Endothelial cell of umbilical vein (primary cell): Measurements from ENCODE around the gene PARD6G. TPM values are rescaled to one million over a fixed set of nuclear protein-coding genes. Genes with fewer than 3 reads are reported as not detected.

Source experiments
- BruUV-seq: library from RNA; stranded (reverse); fragments of 400-500 nt; replicated peaks from 2 replicates; lab custom pipeline; 2021; lab: Mats Ljungman, UMichigan
- CTCF ChIA-PET: fragments of 300-600, 350-600 bp; sonication (Branson Sonifier 250); formaldehyde crosslinking; loops from one replicate; lab custom pipeline; 2021; ENCODE audit warnings: antibody characterized with exemption, inconsistent platforms; lab: Charles Lee
- POLR2A ChIA-PET: fragments of 300-600, 350-600 bp; sonication (Branson Sonifier 250); formaldehyde crosslinking; loops from one replicate; lab custom pipeline; 2021; ENCODE audit warnings: antibody characterized with exemption, inconsistent platforms; lab: Charles Lee
- DNase-seq: peaks from one replicate; pipeline ENCODE4 v3.0.0-alpha.2; 2011; ENCODE audit warnings: low read depth, low spot score
- FAIRE-seq: peaks from 2 replicates; lab custom pipeline; 2011; peaks lifted over from hg19 to GRCh38; lab: Jason Lieb, UNC
- H2AFZ ChIP-seq: 2 replicates; pipeline ENCODE4 v1.6.0; 2012; ENCODE audit warnings: low read depth, low read length, control low read depth, inconsistent platforms
- H3K27ac ChIP-seq: 2 replicates; pipeline ENCODE4 v1.5.1; 2011; ENCODE audit warnings: low read depth, mild to moderate bottlenecking, control low read depth, low read length, moderate library complexity; ENCODE audit not compliant: insufficient read depth
- H3K27me3 ChIP-seq, 2 experiments: 2 replicates each; pipeline versions ENCODE4 v1.6.0 to v1.6.1; 2011; ENCODE audit warnings: low read length in 2 of 2, mixed read lengths in 1 of 2; ENCODE audit not compliant: control insufficient read depth in 2 of 2, insufficient read depth in 2 of 2
- H3K36me3 ChIP-seq, 2 experiments: 2 replicates in 1 of 2; 3 replicates in 1 of 2; pipeline ENCODE4 v1.5.1; 2011; ENCODE audit warnings: low read length in 2 of 2, mild to moderate bottlenecking in 1 of 2, moderate library complexity in 1 of 2; ENCODE audit not compliant: control insufficient read depth in 2 of 2, insufficient read depth in 2 of 2; ENCODE audit errors: extremely low read depth in 1 of 2
- H3K4me1 ChIP-seq: 3 replicates; pipeline ENCODE4 v1.5.1; 2011; ENCODE audit warnings: mild to moderate bottlenecking, low read length; ENCODE audit not compliant: control insufficient read depth, insufficient read depth; ENCODE audit errors: extremely low read depth
- H3K4me2 ChIP-seq: 2 replicates; pipeline ENCODE4 v1.6.1; 2011; ENCODE audit warnings: low read length, control low read depth, mixed read lengths; ENCODE audit not compliant: insufficient read depth
- H3K4me3 ChIP-seq, 3 experiments: fragments of 200-600 bp in 1 of 3; sonication (generic), shearing (Covaris generic) in 1 of 3; replicated peaks in 1 of 3; 2 replicates each; pipeline ENCODE4 v1.5.1; 2011 to 2016; ENCODE audit warnings: control low read depth in 3 of 3, low read length in 3 of 3, mild to moderate bottlenecking in 2 of 3, inconsistent platforms in 1 of 3, low read depth in 1 of 3, moderate library complexity in 1 of 3; ENCODE audit not compliant: insufficient read depth in 1 of 3
- H3K79me2 ChIP-seq: 2 replicates; pipeline ENCODE4 v1.6.0; 2012; ENCODE audit warnings: low read length, inconsistent platforms; ENCODE audit not compliant: control insufficient read depth, insufficient read depth
- H3K9ac ChIP-seq: replicated peaks from 2 replicates; pipeline ENCODE3; 2011; ENCODE audit warnings: low read length, control low read depth; ENCODE audit not compliant: insufficient read depth; ENCODE audit errors: extremely low read depth
- H3K9me1 ChIP-seq: replicated peaks from 3 replicates; pipeline ENCODE4 v1.6.0; 2011; ENCODE audit warnings: mild to moderate bottlenecking, low read length; ENCODE audit not compliant: control insufficient read depth, insufficient read depth; ENCODE audit errors: extremely low read depth
- H3K9me3 ChIP-seq: replicated peaks from 2 replicates; pipeline ENCODE4 v1.5.1; 2012; ENCODE audit warnings: low read length, inconsistent platforms; ENCODE audit not compliant: control insufficient read depth, insufficient read depth
- H4K20me1 ChIP-seq: replicated peaks from 2 replicates; pipeline ENCODE3; 2011; ENCODE audit warnings: mild to moderate bottlenecking, low read length; ENCODE audit not compliant: control insufficient read depth, insufficient read depth; ENCODE audit errors: extremely low read depth
- EZH2 ChIP-seq: IDR thresholded peaks from 2 replicates; pipeline ENCODE4 v1.6.1; 2012; ENCODE audit warnings: borderline replicate concordance, low read depth, mild to moderate bottlenecking, moderate library complexity, low read length, inconsistent platforms; ENCODE audit not compliant: severe bottlenecking
- FOS ChIP-seq: IDR thresholded peaks from 2 replicates; pipeline ENCODE4 v1.6.1; 2011; ENCODE audit warnings: mild to moderate bottlenecking, low read length, moderate library complexity, borderline replicate concordance; ENCODE audit not compliant: insufficient read depth
- GATA2 ChIP-seq: IDR thresholded peaks from 2 replicates; pipeline ENCODE4 v1.7.0; 2011; ENCODE audit warnings: low read depth, mild to moderate bottlenecking, moderate library complexity, mixed read lengths, low read length; ENCODE audit not compliant: insufficient read length, insufficient read depth
- JUN ChIP-seq: IDR thresholded peaks from 2 replicates; pipeline ENCODE4 v1.6.1; 2011; ENCODE audit warnings: borderline replicate concordance, low read depth; ENCODE audit not compliant: insufficient read length, insufficient read depth
- MAX ChIP-seq: IDR thresholded peaks from 2 replicates; pipeline ENCODE4 v1.6.1; 2011; ENCODE audit not compliant: insufficient read depth, insufficient read length
- MYC ChIP-seq: IDR thresholded peaks from one replicate; pipeline ENCODE4 v1.6.1; 2011; ENCODE audit warnings: mild to moderate bottlenecking, low read depth, low read length
- POLR2A ChIP-seq: IDR thresholded peaks from 2 replicates; pipeline ENCODE4 v1.6.1; 2012; ENCODE audit warnings: low read depth, mild to moderate bottlenecking, control low read depth, low read length
- POLR2AphosphoS5 ChIP-seq: IDR thresholded peaks from 2 replicates; pipeline ENCODE4 v1.6.1; 2012; ENCODE audit warnings: low read depth, mild to moderate bottlenecking, control low read depth, low read length, moderate library complexity; ENCODE audit not compliant: insufficient read depth
- dilution Hi-C: fragments of 300-500 bp; cut with MboI; formaldehyde crosslinking; loops from one replicate; pipeline ENCODE4 v1.15.0; 2019; ENCODE audit warnings: low sequenced_read_pairs; ENCODE audit not compliant: extremely low pct_ligation_motif_present
- intact Hi-C: fragments of 100-400 bp; cut with micrococcal nuclease; formaldehyde crosslinking; loops from one replicate; pipeline ENCODE4 v1.10.0; 2022
- polyA plus RNA-seq, 4 experiments: library from polyadenylated mRNA; depleted of rRNA in 3 of 4; stranded (reverse) in 3 of 4; unstranded in 1 of 4; fragments of >200 nt; gene quantifications; 2 replicates each; pipeline versions ENCODE4 v1.2.1 to v1.2.3, GENCODE V29; 2011 to 2012; ENCODE audit warnings: missing spikeins in 1 of 4
- total RNA-seq: library from RNA; stranded (reverse); gene quantifications from 2 replicates; pipeline ENCODE4 v1.2.3, GENCODE V29; 2021

The PARD6G gene
- total and polyA plus RNA-seq, 2 donors (not counting 3 experiments of a cell fraction or from before 2014, with no cell fraction given) = 1.2 to 1.8 TPM

- dilution Hi-C loops (no loop called here), intact Hi-C loops (no loop called here)
- Histone ChIP-seq H3K9me3 (no peaks in the 10 kb centered on the region), H3K27ac (no peak overlapping the region), H3K27me3 (peaks cover 0 to 2% of the 10 kb centered on the region in 2 experiments), H3K4me2 (no peak overlapping the region), H3K9me1 (no peaks in the 10 kb centered on the region), H4K20me1 (no peaks in the 10 kb centered on the region), H3K79me2 (no peaks in the 10 kb centered on the region), H3K4me3 (no peak overlapping the region), H3K9ac (no peak overlapping the region), H3K36me3 (no peaks in the 10 kb centered on the region), H3K4me1 (no peaks in the 10 kb centered on the region), H2AFZ (no peak overlapping the region)
- FAIRE-seq (no peak), DNase-seq (no peak)
- no TSS peak for BruUV-seq
- TF ChIP-seq FOS (no peak), EZH2 (no peak), POLR2AphosphoS5 (no peak), MAX (no peak), JUN (no peak)
- CTCF ChIA-PET = interaction anchor here (0.7 kb wide), 1 partner anchor 11 kb away, joined by 3 read pairs; no protein-coding TSS in a partner anchor
- POLR2A ChIA-PET = no interaction called here
Observed at GRCh38 chr18:80203249-80203648, 44.1 kb downstream of the PARD6G start.

GRCh38 chr18:80202264-80202998 is 44.9 kb downstream of the PARD6G start:
- no peak for FAIRE-seq
- POLR2A ChIA-PET = no interaction called here
- Histone ChIP-seq H3K27me3 (peaks cover 0 to 6% of the 10 kb centered on the region in 2 experiments), H3K9me1 (no peaks in the 10 kb centered on the region), H3K27ac (no peak overlapping the region), H3K9me3 (no peaks in the 10 kb centered on the region), H3K36me3 (no peaks in the 10 kb centered on the region), H2AFZ (no peak overlapping the region), H4K20me1 (no peaks in the 10 kb centered on the region), H3K4me3 (no peak overlapping the region), H3K9ac (no peak overlapping the region), H3K4me2 (no peak overlapping the region), H3K79me2 (no peaks in the 10 kb centered on the region), H3K4me1 (no peaks in the 10 kb centered on the region)
- DNase-seq = no peak
- CTCF ChIA-PET = no interaction called here
- TF ChIP-seq POLR2AphosphoS5 (no peak), GATA2 (no peak), POLR2A (no peak), JUN (no peak), MYC (no peak)
- dilution Hi-C loops = no loop called here
- BruUV-seq = no TSS peak
- intact Hi-C loops = no loop called here
